Amygdala (tissue), 56 donors: ENCODE data around the gene OR4Q3.
"Not testable (repeated sequence)": the region's sequence is repeated elsewhere in the genome, so short reads cannot be mapped to it uniquely, and the experiment has no call there.

ENCODE experiments used
- DNase-seq, 56 donors: peaks; one replicate each; lab custom pipeline; 2025; lab: John Stamatoyannopoulos, UW

OR4Q3 gene

GRCh38 chr14:19743256-19743655 lies at the start of gene OR4Q3:
TSS of gene OR4Q3 (plus strand) at chr14:19743571.
- no peak for DNase-seq

- no peak for DNase-seq
Observed at GRCh38 chr14:19729359-19729758, 14.0 kb upstream of the OR4Q3 start.

GRCh38 chr14:19729763-19730162 lies 13.6 kb upstream of the OR4Q3 start:
- no peak for DNase-seq

- DNase-seq: not testable (repeated sequence)
Observed at GRCh38 chr14:19733893-19734292, 9.5 kb upstream of the OR4Q3 start.

- DNase-seq: not testable (repeated sequence)
Observed at GRCh38 chr14:19752316-19752715, 8.9 kb downstream of the OR4Q3 start.

- DNase-seq: no peak
Observed at GRCh38 chr14:19754172-19754571, 10.8 kb downstream of the OR4Q3 start.

GRCh38 chr14:19771491-19771890 lies 28.1 kb downstream of the OR4Q3 start:
- DNase-seq: not testable (repeated sequence)

GRCh38 chr14:19771895-19772430 lies 28.6 kb downstream of the OR4Q3 start:
- peak in 1 of 56 donors; percentile 9 for DNase-seq

GRCh38 chr14:19772454-19772853 lies 29.1 kb downstream of the OR4Q3 start:
- not testable (repeated sequence) for DNase-seq

- DNase-seq: not testable (repeated sequence)
Observed at GRCh38 chr14:19773204-19773603, 29.8 kb downstream of the OR4Q3 start, which contains the start of gene OR4M1. TSS of gene OR4M1 (plus strand) at chr14:19773504. CDS start at chr14:19780323, 6,819 bp downstream.

GRCh38 chr14:19775587-19775986 lies 32.2 kb downstream of the OR4Q3 start:
- DNase-seq: no peak

GRCh38 chr14:19785848-19786247 lies 42.5 kb downstream of the OR4Q3 start:
- DNase-seq: not testable (repeated sequence)

GRCh38 chr14:19787318-19787717 lies 43.9 kb downstream of the OR4Q3 start:
- not testable (repeated sequence) for DNase-seq

GRCh38 chr14:19788150-19788549 lies 44.8 kb downstream of the OR4Q3 start:
- DNase-seq: not testable (repeated sequence)

GRCh38 chr14:19796520-19797108 lies 53.2 kb downstream of the OR4Q3 start:
- DNase-seq: not testable (repeated sequence)
